ENCODE data around the gene APC. TPM values are rescaled to one million over a fixed set of nuclear protein-coding genes. Genes with fewer than 3 reads are reported as not detected.

The APC gene
- total and polyA plus RNA-seq, 2 donors (not counting 3 experiments of a cell fraction or from before 2014, with no cell fraction given), result 11.2 to 39.6 TPM

DNA sequence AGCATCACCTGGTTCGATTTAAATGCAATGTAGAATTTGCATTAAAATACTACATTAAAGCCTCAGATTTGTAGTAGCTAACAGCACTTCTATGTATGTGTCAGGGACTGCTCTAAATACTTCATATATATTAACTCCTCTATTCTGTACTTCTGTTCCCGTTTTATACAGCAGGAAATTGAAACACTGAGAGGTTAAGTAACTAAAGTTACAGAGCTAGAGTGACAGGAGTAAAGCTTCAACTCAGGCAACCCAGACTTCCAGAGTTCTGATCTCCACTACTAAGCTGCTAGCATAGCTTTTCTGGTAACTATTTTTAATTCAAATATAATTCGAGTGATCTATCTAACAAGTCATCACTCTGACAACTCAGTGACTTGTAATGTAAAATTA lies 619 bp upstream of the APC start:
- peak overlapping the region; percentile 63 for H3K9ac ChIP-seq (replicated peaks; ENCODE audit: extremely low read depth, insufficient read depth, low read length)
- no peaks in the 10 kb centered on the region for H3K9me1 ChIP-seq (replicated peaks; ENCODE audit: control insufficient read depth, extremely low read depth, insufficient read depth, low read length)
- ChIA-PET POLR2A (no interaction called here), CTCF (interaction anchor here (1.0 to 4.9 kb wide), 9 partner anchors 9 to 316 kb away, joined by 3 to 28 read pairs (median 6); partner anchors contain the start of gene REEP5)
- FAIRE-seq (no peak), DNase-seq (ENCODE audit: low read depth, low spot score) (no peak)
- peak overlapping the region; percentile 53 for H3K27ac ChIP-seq (ENCODE audit: insufficient read depth, low read depth, low read length)
- H3K4me1 ChIP-seq (ENCODE audit: control insufficient read depth, extremely low read depth, insufficient read depth, low read length), result peaks cover 32% of the 10 kb centered on the region
- H3K79me2 ChIP-seq (ENCODE audit: control insufficient read depth, insufficient read depth, low read length), result peaks cover 37% of the 10 kb centered on the region
- peak overlapping the region; percentile 92 for H3K4me2 ChIP-seq (ENCODE audit: insufficient read depth, low read length)
- intact Hi-C loops (cut with micrococcal nuclease) (loop anchor here (1.0 kb wide), 1 partner anchor 30 kb away; no protein-coding TSS in a partner anchor), dilution Hi-C loops (cut with MboI; ENCODE audit: extremely low pct_ligation_motif_present, low sequenced_read_pairs) (no loop called here)
- no peaks in the 10 kb centered on the region for H3K27me3 ChIP-seq (ENCODE audit: control insufficient read depth in 2 of 2, insufficient read depth in 2 of 2, low read length in 2 of 2)
- peak overlapping the region; percentile 57 to 83 (median 63) for H3K4me3 ChIP-seq (replicated peaks in 1 of 3; ENCODE audit: insufficient read depth in 1 of 3, low read depth in 1 of 3, low read length in 3 of 3)
- H4K20me1 ChIP-seq (replicated peaks; ENCODE audit: control insufficient read depth, extremely low read depth, insufficient read depth, low read length), result no peaks in the 10 kb centered on the region
- TF ChIP-seq, protein P1, sequence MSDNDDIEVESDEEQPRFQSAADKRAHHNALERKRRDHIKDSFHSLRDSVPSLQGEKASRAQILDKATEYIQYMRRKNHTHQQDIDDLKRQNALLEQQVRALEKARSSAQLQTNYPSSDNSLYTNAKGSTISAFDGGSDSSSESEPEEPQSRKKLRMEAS (IDR thresholded peaks at IDR 0.05; ENCODE audit: insufficient read depth, insufficient read length), result no peak
- H3K36me3 ChIP-seq (ENCODE audit: control insufficient read depth in 2 of 2, extremely low read depth in 1 of 2, insufficient read depth in 2 of 2, low read length in 2 of 2), result no peaks in the 10 kb centered on the region
- peak overlapping the region; percentile 70 for H2AFZ ChIP-seq (ENCODE audit: low read depth, low read length)
- BruUV-seq (replicated peaks), result TSS peak; percentile 85
- no peaks in the 10 kb centered on the region for H3K9me3 ChIP-seq (replicated peaks; ENCODE audit: control insufficient read depth, insufficient read depth, low read length)

DNA sequence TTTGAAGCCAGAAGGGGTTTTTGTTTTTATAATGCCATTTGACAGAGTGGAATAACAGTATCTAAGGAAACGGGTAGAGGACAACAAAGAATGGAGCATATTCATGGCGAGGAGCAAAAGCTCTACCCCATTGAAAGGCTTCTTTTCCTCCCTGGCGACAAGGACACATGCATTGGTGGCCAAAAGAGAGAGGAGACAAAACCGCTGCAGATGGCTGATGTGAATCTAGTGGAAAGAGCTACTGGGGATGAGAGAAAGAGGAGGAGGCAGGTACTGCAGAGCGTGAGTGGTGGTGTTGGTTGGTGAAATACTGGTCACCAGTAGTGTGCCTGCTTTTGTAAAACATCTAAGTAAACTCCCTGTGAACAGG lies 491 bp downstream of the APC start:
- H3K4me3 ChIP-seq (replicated peaks in 1 of 3; ENCODE audit: insufficient read depth in 1 of 3, low read depth in 1 of 3, low read length in 3 of 3), result peak overlapping the region; percentile 57 to 83 (median 63)
- H3K27me3 ChIP-seq (ENCODE audit: control insufficient read depth in 2 of 2, insufficient read depth in 2 of 2, low read length in 2 of 2), result no peaks in the 10 kb centered on the region
- no peaks in the 10 kb centered on the region for H3K9me1 ChIP-seq (replicated peaks; ENCODE audit: control insufficient read depth, extremely low read depth, insufficient read depth, low read length)
- H3K79me2 ChIP-seq (ENCODE audit: control insufficient read depth, insufficient read depth, low read length), result peaks cover 48% of the 10 kb centered on the region
- H3K4me2 ChIP-seq (ENCODE audit: insufficient read depth, low read length), result peak overlapping the region; percentile 92
- H3K9me3 ChIP-seq (replicated peaks; ENCODE audit: control insufficient read depth, insufficient read depth, low read length), result no peaks in the 10 kb centered on the region
- intact Hi-C loops (cut with micrococcal nuclease) (no loop called here), dilution Hi-C loops (cut with MboI; ENCODE audit: extremely low pct_ligation_motif_present, low sequenced_read_pairs) (no loop called here)
- TF ChIP-seq FOS (IDR thresholded peaks at IDR 0.05; ENCODE audit: borderline replicate concordance, insufficient read depth, low read length) (no peak), GATA2 (IDR thresholded peaks at IDR 0.05; ENCODE audit: insufficient read depth, insufficient read length, low read depth, low read length) (no peak), POLR2A (IDR thresholded peaks at IDR 0.05; ENCODE audit: low read depth, low read length) (no peak), JUN (IDR thresholded peaks at IDR 0.05; ENCODE audit: borderline replicate concordance, insufficient read depth, insufficient read length, low read depth) (no peak), POLR2AphosphoS5 (IDR thresholded peaks at IDR 0.05; ENCODE audit: insufficient read depth, low read depth, low read length) (no peak), MYC (IDR thresholded peaks at IDR 0.05; ENCODE audit: low read depth, low read length) (no peak), EZH2 (IDR thresholded peaks at IDR 0.05; ENCODE audit: borderline replicate concordance, low read depth, low read length, severe bottlenecking) (no peak)
- TF ChIP-seq, protein P1 (IDR thresholded peaks at IDR 0.05; ENCODE audit: insufficient read depth, insufficient read length), result no peak
- TF ChIP-seq, protein P2, sequence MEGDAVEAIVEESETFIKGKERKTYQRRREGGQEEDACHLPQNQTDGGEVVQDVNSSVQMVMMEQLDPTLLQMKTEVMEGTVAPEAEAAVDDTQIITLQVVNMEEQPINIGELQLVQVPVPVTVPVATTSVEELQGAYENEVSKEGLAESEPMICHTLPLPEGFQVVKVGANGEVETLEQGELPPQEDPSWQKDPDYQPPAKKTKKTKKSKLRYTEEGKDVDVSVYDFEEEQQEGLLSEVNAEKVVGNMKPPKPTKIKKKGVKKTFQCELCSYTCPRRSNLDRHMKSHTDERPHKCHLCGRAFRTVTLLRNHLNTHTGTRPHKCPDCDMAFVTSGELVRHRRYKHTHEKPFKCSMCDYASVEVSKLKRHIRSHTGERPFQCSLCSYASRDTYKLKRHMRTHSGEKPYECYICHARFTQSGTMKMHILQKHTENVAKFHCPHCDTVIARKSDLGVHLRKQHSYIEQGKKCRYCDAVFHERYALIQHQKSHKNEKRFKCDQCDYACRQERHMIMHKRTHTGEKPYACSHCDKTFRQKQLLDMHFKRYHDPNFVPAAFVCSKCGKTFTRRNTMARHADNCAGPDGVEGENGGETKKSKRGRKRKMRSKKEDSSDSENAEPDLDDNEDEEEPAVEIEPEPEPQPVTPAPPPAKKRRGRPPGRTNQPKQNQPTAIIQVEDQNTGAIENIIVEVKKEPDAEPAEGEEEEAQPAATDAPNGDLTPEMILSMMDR (IDR thresholded peaks at IDR 0.05; ENCODE audit: extremely low read depth in 1 of 2, insufficient read depth in 1 of 2, low read depth in 1 of 2, low read length in 2 of 2), result no peak
- H3K36me3 ChIP-seq (ENCODE audit: control insufficient read depth in 2 of 2, extremely low read depth in 1 of 2, insufficient read depth in 2 of 2, low read length in 2 of 2), result no peaks in the 10 kb centered on the region
- POLR2A ChIA-PET, result no interaction called here
- FAIRE-seq (no peak), DNase-seq (ENCODE audit: low read depth, low spot score) (no peak)
- no peaks in the 10 kb centered on the region for H4K20me1 ChIP-seq (replicated peaks; ENCODE audit: control insufficient read depth, extremely low read depth, insufficient read depth, low read length)
- peak overlapping the region; percentile 63 for H3K9ac ChIP-seq (replicated peaks; ENCODE audit: extremely low read depth, insufficient read depth, low read length)
- peaks cover 32% of the 10 kb centered on the region for H3K4me1 ChIP-seq (ENCODE audit: control insufficient read depth, extremely low read depth, insufficient read depth, low read length)
- H2AFZ ChIP-seq (ENCODE audit: low read depth, low read length), result peak overlapping the region; percentile 84
- peak overlapping the region; percentile 53 for H3K27ac ChIP-seq (ENCODE audit: insufficient read depth, low read depth, low read length)
- CTCF ChIA-PET, result interaction anchor here (1.6 to 4.9 kb wide), 6 partner anchors 9 to 317 kb away, joined by 5 to 28 read pairs (median 8); partner anchors contain the start of gene REEP5
- BruUV-seq (replicated peaks), result TSS peak; percentile 17

All from endothelial cell of umbilical vein (primary cell).